ENCODE measurements around the gene TRIM66.

DNA sequence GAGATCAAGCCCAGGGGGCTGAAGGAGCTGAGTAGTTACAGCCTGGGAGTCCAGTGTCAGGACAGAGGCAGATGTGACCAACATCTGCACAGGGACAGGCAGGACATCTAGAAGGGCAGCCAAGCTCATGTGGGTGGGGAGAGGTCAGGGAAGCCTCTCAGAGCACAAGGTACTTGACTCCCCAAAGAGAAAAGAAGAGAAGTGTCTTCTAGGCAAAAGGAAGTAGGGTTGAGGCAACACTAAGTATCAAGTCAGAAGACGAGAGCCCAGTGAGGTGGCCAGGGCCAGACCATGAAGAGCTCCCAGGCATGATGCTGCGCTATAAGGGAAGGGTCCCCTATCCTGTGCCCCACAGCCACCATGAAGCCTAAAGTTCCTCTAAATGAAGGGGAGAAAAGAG, 21.7 kb upstream of the TRIM66 start:
- TF ChIP-seq CTCF (IDR thresholded peaks at IDR 0.05; ENCODE audit: insufficient read depth, low read depth, low read length) = no peak
- TF ChIP-seq EZH2 (IDR thresholded peaks at IDR 0.05; ENCODE audit: insufficient read depth, low read length) = no peak

All from astrocyte (in vitro differentiated cells and primary cell).